Mesendoderm (in vitro differentiated cells): ENCODE results near the gene NAV2.

Experiments used
- DNase-seq: peaks from one replicate; pipeline ENCODE4 v3.0.0; 2013
- H2AK5ac ChIP-seq: 2 replicates; pipeline ENCODE4 v1.6.1; 2013; ENCODE audit warnings: low read length, inconsistent platforms
- H2BK120ac ChIP-seq: 2 replicates; pipeline ENCODE4 v1.6.1; 2013; ENCODE audit warnings: low read depth, mild to moderate bottlenecking, low read length, moderate library complexity, mixed read lengths
- H2BK15ac ChIP-seq: replicated peaks from 2 replicates; pipeline ENCODE4 v1.6.1; 2013; ENCODE audit warnings: low read depth, mild to moderate bottlenecking, moderate library complexity
- H2BK5ac ChIP-seq: 2 replicates; pipeline ENCODE4 v1.6.1; 2013; ENCODE audit warnings: low read length, inconsistent platforms
- H3K18ac ChIP-seq: 2 replicates; pipeline ENCODE4 v1.6.1; 2013; ENCODE audit warnings: mild to moderate bottlenecking, low read length, mixed read lengths
- H3K23ac ChIP-seq: one replicate; pipeline ENCODE4 v1.6.1; 2013; ENCODE audit warnings: low read length
- H3K27ac ChIP-seq: 2 replicates; pipeline ENCODE4 v1.5.1; 2013; ENCODE audit warnings: low read depth, mild to moderate bottlenecking, inconsistent platforms, low read length, moderate library complexity
- H3K27me3 ChIP-seq: 2 replicates; pipeline ENCODE4 v1.6.1; 2013; ENCODE audit warnings: low read length, control low read depth, mild to moderate bottlenecking, inconsistent platforms; ENCODE audit not compliant: insufficient read depth, poor library complexity
- H3K36me3 ChIP-seq: 2 replicates; pipeline ENCODE4 v1.6.1; 2013; ENCODE audit warnings: low read length, inconsistent platforms; ENCODE audit not compliant: control insufficient read depth, insufficient read depth
- H3K4ac ChIP-seq: one replicate; pipeline ENCODE4 v1.6.1; 2013; ENCODE audit warnings: low read depth, mild to moderate bottlenecking, low read length, moderate library complexity
- H3K4me1 ChIP-seq: 2 replicates; pipeline ENCODE4 v1.6.1; 2013; ENCODE audit warnings: low read depth, low read length, inconsistent platforms; ENCODE audit not compliant: control insufficient read depth
- H3K4me2 ChIP-seq: 2 replicates; pipeline ENCODE4 v1.6.1; 2013; ENCODE audit warnings: low read length
- H3K4me3 ChIP-seq: 2 replicates; pipeline ENCODE4 v1.5.1; 2013; ENCODE audit warnings: mild to moderate bottlenecking, low read length
- H3K56ac ChIP-seq: one replicate; pipeline ENCODE4 v1.6.1; 2013; ENCODE audit warnings: low read length
- H3K79me1 ChIP-seq: 2 replicates; pipeline ENCODE4 v1.6.1; 2013; ENCODE audit warnings: low read length, inconsistent platforms
- H3K79me2 ChIP-seq: 2 replicates; pipeline ENCODE4 v1.6.1; 2013; ENCODE audit warnings: mild to moderate bottlenecking, low read length; ENCODE audit not compliant: control insufficient read depth, insufficient read depth
- H3K9ac ChIP-seq: 2 replicates; pipeline ENCODE4 v1.6.1; 2013; ENCODE audit warnings: low read length, inconsistent platforms
- H4K5ac ChIP-seq: one replicate; pipeline ENCODE4 v1.6.1; 2013; ENCODE audit warnings: low read length
- H4K8ac ChIP-seq: one replicate; pipeline ENCODE4 v1.6.1; 2013; ENCODE audit warnings: low read depth, mild to moderate bottlenecking, control low read depth, low read length, moderate library complexity
- WGBS: extraction: QIAGEN DNeasy Blood & Tissue Kit; methylation state at CpG from one replicate; pipeline ENCODE4 v1.1.7; 2013; ENCODE audit warnings: low lambda C conversion rate, missing lambda C conversion rate; ENCODE audit not compliant: insufficient coverage; ENCODE audit errors: extremely low coverage; 5-methylcytosine and 5-hydroxymethylcytosine counted together

The NAV2 gene

DNA sequence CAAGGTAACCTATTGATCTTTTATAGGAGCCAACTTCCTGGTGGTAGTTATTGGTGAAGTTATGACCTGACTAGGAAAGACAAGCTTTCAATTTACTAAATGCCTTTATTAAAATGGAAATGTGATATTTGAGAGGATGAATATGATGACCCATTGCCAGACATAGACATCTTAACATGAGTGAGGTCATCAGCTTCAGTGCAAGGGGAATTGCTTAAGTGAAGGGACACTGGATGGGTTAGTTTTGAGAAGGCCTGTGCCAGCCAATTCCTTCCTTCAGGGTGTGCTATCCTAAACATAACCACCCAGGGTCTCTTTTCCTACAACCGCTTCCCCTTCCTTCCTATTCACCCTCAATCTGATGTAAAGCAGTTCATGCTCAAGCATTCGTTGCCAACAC, 21.5 kb downstream of the NAV2 start:
- H3K4me2 ChIP-seq = no peak overlapping the region
- no peak overlapping the region for H3K18ac ChIP-seq
- H3K79me1 ChIP-seq = no peaks in the 10 kb centered on the region
- no peaks in the 10 kb centered on the region for H3K36me3 ChIP-seq
- H3K27me3 ChIP-seq = no peaks in the 10 kb centered on the region
- H3K23ac ChIP-seq = no peak overlapping the region
- no peak overlapping the region for H4K5ac ChIP-seq
- no peak for DNase-seq
- H2BK120ac ChIP-seq = no peak overlapping the region
- H3K56ac ChIP-seq = no peak overlapping the region
- no peak overlapping the region for H2BK5ac ChIP-seq
- no peak overlapping the region for H3K27ac ChIP-seq
- H2AK5ac ChIP-seq = no peak overlapping the region
- H3K4me1 ChIP-seq = no peaks in the 10 kb centered on the region
- H3K4me3 ChIP-seq = no peak overlapping the region
- H4K8ac ChIP-seq = no peak overlapping the region
- no CpG with 5 or more reads among the region's 2 CpGs for whole genome bisulfite sequencing
- H2BK15ac ChIP-seq = no peak overlapping the region
- no peaks in the 10 kb centered on the region for H3K79me2 ChIP-seq
- H3K9ac ChIP-seq = no peak overlapping the region
- no peak overlapping the region for H3K4ac ChIP-seq

DNA sequence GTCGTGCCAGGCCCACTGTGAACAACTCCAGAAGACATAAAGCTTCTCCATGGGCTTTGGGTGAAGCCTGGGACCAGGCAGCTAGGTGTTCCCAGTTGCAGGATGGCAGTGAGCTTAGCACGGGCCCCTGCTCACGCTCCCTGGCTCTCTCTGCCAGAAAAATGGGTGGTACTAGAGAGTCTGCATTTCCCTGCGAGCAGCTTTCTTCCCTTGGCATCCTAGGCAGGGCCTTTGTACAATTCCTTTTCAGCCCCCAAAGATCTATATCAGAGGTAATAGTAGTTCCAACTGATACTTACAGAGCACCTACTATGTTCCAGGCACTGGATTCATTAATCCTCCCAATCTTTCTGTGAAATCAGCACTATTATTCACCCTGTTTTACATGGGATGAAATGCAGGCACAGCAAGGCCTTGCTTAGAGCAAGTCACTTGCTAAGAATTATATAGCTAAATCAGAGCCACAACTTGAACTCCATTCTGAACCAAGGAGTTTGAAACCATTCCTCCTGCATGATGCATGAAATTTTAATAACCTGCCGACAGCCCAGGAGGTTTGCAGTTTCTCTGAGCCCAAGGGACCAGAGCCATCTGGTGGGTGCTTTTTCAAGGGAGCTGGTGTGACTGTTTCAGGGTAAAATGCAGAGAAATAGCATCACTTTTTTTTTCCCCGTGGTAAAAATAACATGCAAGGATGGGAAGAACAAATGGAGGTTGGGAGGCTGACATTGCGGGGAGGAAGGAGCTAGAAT, 22.7 kb downstream of the NAV2 start:
- DNase-seq = no peak
- H3K27ac ChIP-seq = no peak overlapping the region
- no CpG with 5 or more reads among the region's 7 CpGs for WGBS

DNA sequence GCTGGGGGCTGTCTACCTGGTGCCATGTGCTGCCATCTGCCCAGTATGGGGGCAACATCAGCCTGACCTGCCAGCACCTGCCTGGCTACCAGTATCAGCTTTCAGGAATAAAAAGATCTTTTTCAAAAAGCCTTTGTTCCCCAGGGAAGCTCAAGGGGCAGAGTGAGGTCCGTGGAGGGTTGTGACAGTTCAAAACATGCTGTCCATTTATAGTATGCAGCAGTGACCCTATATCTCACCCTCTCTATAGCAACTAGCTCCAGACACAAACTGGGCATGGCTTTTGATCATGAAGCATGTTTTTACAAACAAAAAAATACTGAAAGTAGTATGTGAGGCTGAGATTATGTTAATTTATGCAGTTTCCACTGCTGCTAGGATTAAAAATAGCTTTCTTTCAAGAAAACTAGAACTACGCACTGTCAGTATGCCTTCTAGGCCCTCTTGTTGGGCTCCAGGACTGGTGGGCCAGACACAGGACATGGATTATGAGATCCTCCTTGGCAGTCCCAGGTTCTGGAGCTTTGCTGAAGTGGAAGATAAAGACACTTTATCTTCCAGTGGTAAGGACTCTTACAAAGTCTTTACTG, 23.4 kb downstream of the NAV2 start:
- H3K79me2 ChIP-seq = no peaks in the 10 kb centered on the region
- no peaks in the 10 kb centered on the region for H3K36me3 ChIP-seq
- H2BK5ac ChIP-seq = no peak overlapping the region
- no peak overlapping the region for H3K4me2 ChIP-seq
- H2AK5ac ChIP-seq = no peak overlapping the region
- WGBS = no CpG with 5 or more reads among the region's 2 CpGs
- H3K23ac ChIP-seq = no peak overlapping the region
- no peak overlapping the region for H3K56ac ChIP-seq
- H2BK15ac ChIP-seq = no peak overlapping the region
- H3K4me1 ChIP-seq = peaks cover 1% of the 10 kb centered on the region
- no peak overlapping the region for H3K27ac ChIP-seq
- H2BK120ac ChIP-seq = no peak overlapping the region
- no peak overlapping the region for H4K5ac ChIP-seq
- no peak overlapping the region for H4K8ac ChIP-seq
- DNase-seq = no peak
- H3K4me3 ChIP-seq = no peak overlapping the region
- no peak overlapping the region for H3K4ac ChIP-seq
- no peaks in the 10 kb centered on the region for H3K79me1 ChIP-seq
- H3K27me3 ChIP-seq = no peaks in the 10 kb centered on the region
- no peak overlapping the region for H3K18ac ChIP-seq
- no peak overlapping the region for H3K9ac ChIP-seq

More for the DNA sequence above, 22.7 kb downstream of the NAV2 start:
- Histone ChIP-seq H3K79me2 (no peaks in the 10 kb centered on the region), H3K23ac (no peak overlapping the region), H3K4ac (no peak overlapping the region), H3K4me1 (no peaks in the 10 kb centered on the region), H3K4me2 (no peak overlapping the region), H2AK5ac (no peak overlapping the region), H3K18ac (no peak overlapping the region), H3K9ac (no peak overlapping the region), H3K27me3 (no peaks in the 10 kb centered on the region), H3K56ac (no peak overlapping the region), H3K79me1 (no peaks in the 10 kb centered on the region), H3K4me3 (no peak overlapping the region), H4K8ac (no peak overlapping the region), H3K36me3 (no peaks in the 10 kb centered on the region), H2BK5ac (no peak overlapping the region), H2BK120ac (no peak overlapping the region), H2BK15ac (no peak overlapping the region), H4K5ac (no peak overlapping the region)

DNA sequence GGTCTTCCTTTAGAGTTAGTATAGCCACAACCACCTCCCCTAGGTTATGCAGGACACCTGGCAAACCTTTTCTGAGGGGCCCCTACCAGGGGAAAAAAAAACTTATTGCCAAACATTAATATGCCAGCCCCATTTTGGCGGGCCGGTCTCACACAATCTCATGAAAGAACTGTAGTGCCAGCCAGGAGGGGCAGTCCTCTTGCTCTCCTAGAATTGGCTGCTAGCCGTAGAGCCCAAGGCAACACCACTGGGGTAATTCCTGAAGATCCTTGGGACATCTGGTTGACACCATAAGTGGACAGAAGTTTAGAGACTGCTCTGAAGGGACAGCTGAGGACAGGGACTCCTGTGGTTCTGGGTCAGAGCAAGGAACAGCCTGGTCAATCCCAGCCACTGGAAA, 24.2 kb downstream of the NAV2 start:
- Histone ChIP-seq H3K36me3 (no peaks in the 10 kb centered on the region), H2AK5ac (no peak overlapping the region), H3K23ac (no peak overlapping the region), H3K4me2 (no peak overlapping the region), H2BK15ac (no peak overlapping the region), H3K27ac (no peak overlapping the region), H3K4me1 (peaks cover 1% of the 10 kb centered on the region), H2BK5ac (no peak overlapping the region), H3K56ac (no peak overlapping the region), H3K4ac (no peak overlapping the region), H4K8ac (no peak overlapping the region), H3K9ac (no peak overlapping the region), H3K27me3 (no peaks in the 10 kb centered on the region), H3K79me2 (no peaks in the 10 kb centered on the region), H2BK120ac (no peak overlapping the region), H4K5ac (no peak overlapping the region), H3K18ac (no peak overlapping the region), H3K4me3 (no peak overlapping the region), H3K79me1 (no peaks in the 10 kb centered on the region)
- DNase-seq = no peak
- no CpG with 5 or more reads among the region's 3 CpGs for WGBS

DNA sequence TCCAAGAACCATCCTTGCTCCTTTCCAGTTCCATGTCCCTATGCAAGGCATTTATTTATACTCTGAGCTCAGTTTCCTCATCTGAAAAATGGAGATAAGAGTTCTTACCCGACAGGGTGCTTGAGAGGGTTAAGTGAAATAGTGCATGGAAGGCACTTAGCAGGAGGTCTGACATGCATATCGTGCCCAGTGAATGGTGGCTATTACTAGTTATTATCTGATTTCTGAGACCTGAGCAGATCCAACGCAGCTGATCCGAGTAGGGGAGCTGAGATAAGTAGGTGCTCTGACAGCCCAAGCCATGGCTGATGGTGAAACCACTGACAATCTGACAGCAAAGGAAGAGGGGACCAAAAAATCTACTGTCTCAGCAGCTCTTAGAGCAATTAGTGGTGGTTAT, 24.9 kb downstream of the NAV2 start:
- no peak for DNase-seq
- H2AK5ac ChIP-seq = no peak overlapping the region
- no CpG with 5 or more reads among the region's 4 CpGs for WGBS
- H3K18ac ChIP-seq = no peak overlapping the region
- no peak overlapping the region for H3K9ac ChIP-seq
- no peak overlapping the region for H3K23ac ChIP-seq
- H3K36me3 ChIP-seq = no peaks in the 10 kb centered on the region
- H3K4me1 ChIP-seq = peaks cover 1% of the 10 kb centered on the region
- H3K4me2 ChIP-seq = no peak overlapping the region
- no peak overlapping the region for H2BK15ac ChIP-seq
- no peak overlapping the region for H4K8ac ChIP-seq
- no peak overlapping the region for H2BK120ac ChIP-seq
- H3K56ac ChIP-seq = no peak overlapping the region
- no peak overlapping the region for H3K27ac ChIP-seq
- H2BK5ac ChIP-seq = no peak overlapping the region
- no peak overlapping the region for H3K4me3 ChIP-seq
- no peak overlapping the region for H4K5ac ChIP-seq
- H3K79me1 ChIP-seq = no peaks in the 10 kb centered on the region
- H3K27me3 ChIP-seq = no peaks in the 10 kb centered on the region
- no peak overlapping the region for H3K4ac ChIP-seq
- H3K79me2 ChIP-seq = no peaks in the 10 kb centered on the region

DNA sequence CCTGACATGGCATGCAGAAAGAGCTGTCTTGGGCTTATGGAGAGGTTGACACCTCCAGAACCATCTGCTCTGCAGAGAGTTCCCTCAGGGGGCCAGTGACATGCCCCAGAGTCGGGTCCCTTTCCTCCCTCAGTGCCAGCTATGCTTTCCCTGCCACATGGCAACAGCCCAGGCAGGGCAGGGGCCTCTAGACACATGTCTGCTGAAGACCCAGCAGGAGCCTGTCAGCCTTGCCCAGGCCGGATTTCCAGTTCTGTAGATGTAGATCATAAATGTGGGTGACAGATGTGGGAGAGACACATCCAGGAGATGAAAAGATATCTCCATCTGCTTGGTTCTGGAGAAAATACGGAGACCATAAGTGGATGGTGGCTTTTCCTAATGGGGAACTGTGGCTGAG, 25.5 kb downstream of the NAV2 start:
- H4K8ac ChIP-seq = no peak overlapping the region

More for the DNA sequence above, 25.5 kb downstream of the NAV2 start:
- Histone ChIP-seq H3K4ac (no peak overlapping the region), H3K56ac (no peak overlapping the region), H3K4me2 (no peak overlapping the region), H3K4me1 (peaks cover 1% of the 10 kb centered on the region), H2AK5ac (no peak overlapping the region), H3K18ac (no peak overlapping the region), H3K79me1 (no peaks in the 10 kb centered on the region), H3K79me2 (no peaks in the 10 kb centered on the region), H3K27me3 (no peaks in the 10 kb centered on the region), H2BK5ac (no peak overlapping the region), H2BK120ac (no peak overlapping the region), H3K9ac (no peak overlapping the region), H3K27ac (no peak overlapping the region), H3K36me3 (no peaks in the 10 kb centered on the region), H4K5ac (no peak overlapping the region), H3K23ac (no peak overlapping the region), H3K4me3 (no peak overlapping the region), H2BK15ac (no peak overlapping the region)
- no CpG with 5 or more reads among the region's 3 CpGs for WGBS
- DNase-seq = no peak
